Brain microvascular endothelial cell (primary cell): ENCODE measurements around the gene NUCB1.
"Not testable (repeated sequence)": the region's sequence is repeated elsewhere in the genome, so short reads cannot be mapped to it uniquely, and the experiment has no call there.

Experiments used
- DNase-seq: peaks from one replicate; pipeline ENCODE4 v3.0.0-alpha.2; 2020
- H3K27ac ChIP-seq: fragments of 250-450 bp; sonication (Bioruptor Pico); 2 replicates; pipeline ENCODE4 v1.5.1; 2020; ENCODE audit warnings: mild to moderate bottlenecking, moderate library complexity
- H3K27me3 ChIP-seq: fragments of 250-450 bp; sonication (Bioruptor Pico); replicated peaks from 2 replicates; pipeline ENCODE4 v1.5.1; 2020; ENCODE audit warnings: mild to moderate bottlenecking
- H3K36me3 ChIP-seq: fragments of 250-450 bp; sonication (Bioruptor Pico); replicated peaks from 2 replicates; pipeline ENCODE4 v1.5.1; 2020; ENCODE audit warnings: mild to moderate bottlenecking
- H3K4me3 ChIP-seq: 2 replicates; pipeline ENCODE4 v1.5.1; 2011; ENCODE audit warnings: low read depth, mild to moderate bottlenecking, control low read depth, low read length, moderate library complexity
- CTCF ChIP-seq: IDR thresholded peaks from 2 replicates; pipeline ENCODE4 v1.5.1; 2011; ENCODE audit warnings: low read depth, mild to moderate bottlenecking, moderate library complexity, low read length, control low read depth, inconsistent platforms; ENCODE audit errors: missing control alignments
- in situ Hi-C: cut with HindIII; loops from 2 replicates; pipeline ENCODE4 v1.10.0; 2017; ENCODE audit warnings: low sequenced_read_pairs, low pct_ligation_motif_present

Gene NUCB1

DNA sequence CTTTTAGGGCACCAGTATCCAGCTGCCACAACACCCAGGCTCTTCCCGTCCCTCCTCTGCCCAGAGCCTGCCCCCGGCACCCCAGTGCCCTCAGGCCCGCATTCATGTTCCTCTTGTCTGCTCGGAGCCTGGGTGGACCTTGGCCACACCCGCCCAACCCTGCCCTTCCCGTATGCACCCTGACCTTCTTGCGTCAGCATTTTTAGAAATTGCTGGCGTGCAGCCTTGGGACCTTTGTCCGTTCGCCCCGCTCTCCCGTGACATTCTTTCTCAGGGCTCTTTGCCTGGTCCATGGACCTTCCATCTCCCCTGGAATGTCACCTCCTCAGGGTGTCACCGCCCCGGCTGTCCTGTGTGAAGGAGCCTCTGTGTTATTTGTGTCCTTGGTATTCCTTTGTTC, 7.6 kb downstream of the NUCB1 start:
- peaks cover 35% of the 10 kb centered on the region for H3K36me3 ChIP-seq
- H3K4me3 ChIP-seq: no peak overlapping the region
- no peaks in the 10 kb centered on the region for H3K27me3 ChIP-seq
- DNase-seq: no peak
- TF ChIP-seq CTCF: no peak
- in situ Hi-C loops: no loop called here
- no peak overlapping the region for H3K27ac ChIP-seq

GRCh38 chr19:48909424-48910077, 9.4 kb downstream of the NUCB1 start:
- in situ Hi-C loops: not testable (repeated sequence)

DNA sequence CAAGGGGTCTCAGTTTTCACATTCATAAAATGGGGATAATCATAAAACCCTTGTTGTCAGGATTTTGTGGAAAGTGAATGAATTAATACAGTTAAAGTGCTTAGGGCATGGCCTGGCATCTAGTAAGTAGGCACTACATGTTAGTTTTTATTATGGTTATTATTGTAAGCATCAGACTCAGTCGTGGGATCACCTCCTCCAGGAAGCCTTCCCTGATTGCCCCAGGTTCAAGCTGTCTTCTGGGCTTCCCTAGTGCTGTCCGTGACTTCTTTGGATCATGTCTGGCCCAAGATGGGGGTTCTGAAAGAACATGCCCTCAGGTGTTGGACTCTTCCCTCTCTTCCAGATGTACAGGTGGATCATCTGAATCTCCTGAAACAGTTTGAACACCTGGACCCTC, 10.7 kb downstream of the NUCB1 start:
- Histone ChIP-seq H3K27me3 (no peaks in the 10 kb centered on the region), H3K27ac (no peak overlapping the region), H3K4me3 (no peak overlapping the region), H3K36me3 (peaks cover 56% of the 10 kb centered on the region)
- no peak for TF ChIP-seq CTCF
- in situ Hi-C loops: no loop called here
- no peak for DNase-seq

More at GRCh38 chr19:48909424-48910077, 9.4 kb downstream of the NUCB1 start:
- H3K4me3 ChIP-seq, DNase-seq, H3K27me3 ChIP-seq, H3K27ac ChIP-seq: not testable (repeated sequence)
- peaks cover 52% of the 10 kb centered on the region for H3K36me3 ChIP-seq

GRCh38 chr19:48913114-48913889, 13.2 kb downstream of the NUCB1 start:
- no peak overlapping the region for H3K4me3 ChIP-seq
- no peaks in the 10 kb centered on the region for H3K27me3 ChIP-seq
- H3K27ac ChIP-seq: no peak overlapping the region
- H3K36me3 ChIP-seq: peaks cover 59% of the 10 kb centered on the region
- in situ Hi-C loops: no loop called here
- TF ChIP-seq CTCF: no peak
- DNase-seq: no peak

DNA sequence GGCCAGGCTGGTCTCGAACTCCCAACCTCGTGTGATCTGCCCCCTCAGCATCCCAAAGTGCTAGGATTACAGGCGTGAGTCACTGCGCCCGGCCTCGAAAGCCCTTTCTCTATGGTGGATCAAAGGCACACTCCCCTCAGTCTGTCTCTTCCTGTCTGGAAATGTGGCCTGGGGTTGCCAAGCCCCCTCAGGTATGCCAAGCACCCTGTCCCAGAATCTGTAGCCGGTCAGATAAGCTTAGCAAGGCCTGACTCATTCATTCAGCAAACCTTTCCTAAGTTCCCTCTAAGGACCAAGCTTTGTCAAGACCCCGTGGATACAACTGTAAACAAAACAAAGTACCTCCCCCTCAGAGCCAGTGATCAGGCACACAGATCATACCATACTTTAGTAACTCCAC, 14.1 kb downstream of the NUCB1 start:
- Histone ChIP-seq H3K4me3 (no peak overlapping the region), H3K27ac (no peak overlapping the region), H3K27me3 (no peaks in the 10 kb centered on the region), H3K36me3 (peaks cover 63% of the 10 kb centered on the region)
- no peak for DNase-seq
- no peak for TF ChIP-seq CTCF
- in situ Hi-C loops: no loop called here

GRCh38 chr19:48915757-48916156, 15.6 kb downstream of the NUCB1 start:
- in situ Hi-C loops: no loop called here
- H3K27ac ChIP-seq: no peak overlapping the region
- peaks cover 62% of the 10 kb centered on the region for H3K36me3 ChIP-seq
- no peak for DNase-seq
- H3K4me3 ChIP-seq: no peak overlapping the region
- no peak for TF ChIP-seq CTCF
- H3K27me3 ChIP-seq: no peaks in the 10 kb centered on the region
